Measurements from ENCODE around the gene DIO3.

Gene DIO3

DNA sequence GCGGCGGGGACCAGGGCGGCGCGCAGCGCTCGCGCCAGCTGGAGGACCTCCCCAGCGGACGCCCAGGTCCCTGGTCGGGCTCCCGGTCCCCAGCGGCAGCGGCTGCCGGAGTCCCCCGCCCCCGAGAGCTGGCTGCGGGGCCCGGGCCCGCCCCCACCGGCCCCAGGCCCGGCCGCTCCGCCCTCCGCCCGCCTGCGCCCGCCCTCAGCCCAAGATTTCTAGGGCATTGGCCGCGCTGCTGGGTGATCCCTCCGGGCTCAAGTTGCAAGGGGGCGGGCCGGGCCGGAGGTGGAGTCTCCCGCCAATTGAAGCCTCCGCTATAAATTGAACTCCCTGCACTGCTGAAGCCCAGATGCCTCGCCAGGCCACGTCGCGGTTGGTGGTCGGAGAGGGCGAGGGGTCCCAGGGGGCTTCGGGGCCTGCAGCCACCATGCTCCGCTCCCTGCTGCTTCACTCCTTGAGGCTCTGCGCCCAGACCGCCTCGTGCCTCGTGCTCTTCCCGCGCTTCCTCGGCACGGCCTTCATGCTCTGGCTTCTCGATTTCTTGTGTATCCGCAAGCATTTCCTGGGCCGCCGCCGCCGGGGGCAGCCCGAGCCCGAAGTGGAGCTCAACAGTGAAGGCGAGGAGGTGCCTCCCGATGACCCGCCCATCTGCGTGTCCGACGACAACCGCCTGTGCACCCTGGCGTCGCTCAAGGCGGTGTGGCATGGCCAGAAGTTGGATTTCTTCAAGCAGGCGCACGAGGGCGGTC is at the start of gene DIO3:
Gene DIO3 (plus strand): TSS at position 351 of the 752 bp plus-strand sequence.
- no peak for DNase-seq

DNA sequence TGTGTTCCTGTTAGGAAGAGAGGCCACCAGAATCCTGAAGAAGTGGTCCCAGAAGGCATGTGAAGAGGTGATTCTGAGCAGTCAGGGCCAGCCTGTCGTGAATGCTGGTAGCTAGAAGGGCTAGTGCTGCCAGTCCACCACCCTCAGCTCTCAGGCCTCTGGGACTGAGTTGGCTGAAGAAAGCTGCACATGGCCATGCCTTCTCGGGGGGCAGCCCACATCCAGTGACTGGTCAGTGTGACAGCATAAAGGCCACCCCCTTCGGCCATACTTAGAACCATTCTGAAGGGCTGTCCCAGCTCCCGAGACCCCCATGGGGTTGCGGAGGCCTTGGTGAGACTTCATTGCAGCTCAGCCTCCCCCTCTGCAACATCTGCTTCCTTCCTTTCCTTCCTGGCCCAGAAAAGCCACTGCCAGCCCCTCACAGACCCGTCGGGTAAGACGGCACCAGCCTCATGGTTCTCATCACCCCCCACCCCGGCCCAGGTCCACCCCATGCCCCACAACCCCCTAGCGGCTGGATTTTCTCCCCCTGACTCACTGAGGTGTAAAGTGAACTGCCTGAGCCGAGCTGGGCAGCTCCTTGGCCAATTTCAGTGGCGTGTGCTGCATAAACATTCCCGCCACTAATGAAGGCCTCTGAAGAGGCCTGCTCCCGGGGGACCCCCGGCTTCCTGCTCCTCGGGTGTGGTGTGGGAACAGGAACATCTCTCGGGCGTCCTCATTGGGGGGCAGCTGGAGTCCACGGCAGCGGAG is 49.5 kb upstream of the DIO3 start:
- DNase-seq = no peak

DNA sequence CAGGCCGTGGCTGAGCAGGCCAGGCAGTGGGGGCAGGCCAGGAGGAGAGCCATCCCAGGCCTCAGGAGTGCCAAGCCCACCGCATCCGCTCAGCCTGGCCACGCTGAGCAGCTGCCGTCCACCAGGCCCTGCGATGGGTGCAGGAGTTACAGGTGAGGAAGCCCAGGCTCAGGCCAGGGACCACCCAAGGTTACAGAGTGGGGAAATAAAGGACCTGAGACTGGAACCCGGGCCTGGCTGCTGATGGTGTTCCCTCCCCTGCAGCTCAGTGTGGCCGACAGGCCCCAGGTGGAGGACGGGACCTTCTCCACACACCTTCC is 49.0 kb upstream of the DIO3 start:
- DNase-seq = no peak

DNA sequence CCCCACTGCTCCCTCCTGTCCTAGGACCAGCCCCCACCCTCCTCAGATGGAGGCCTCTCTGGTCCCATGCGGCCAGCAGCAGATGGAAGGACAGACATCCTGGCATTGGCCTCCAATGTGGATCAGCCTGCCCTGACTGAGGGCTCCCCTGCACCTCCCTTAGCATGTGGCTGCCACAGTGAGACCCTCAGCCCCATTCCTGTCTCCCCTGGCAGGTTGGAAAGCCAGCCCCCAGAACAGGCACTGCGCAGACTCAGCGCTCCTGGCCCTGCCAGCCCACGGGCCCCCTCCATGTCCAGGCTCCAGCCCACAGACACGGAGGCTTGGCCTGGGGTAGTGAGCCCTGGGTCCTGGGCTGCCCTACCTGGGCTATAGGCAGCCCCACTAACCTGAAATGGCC is 47.2 kb upstream of the DIO3 start:
- DNase-seq = no peak

DNA sequence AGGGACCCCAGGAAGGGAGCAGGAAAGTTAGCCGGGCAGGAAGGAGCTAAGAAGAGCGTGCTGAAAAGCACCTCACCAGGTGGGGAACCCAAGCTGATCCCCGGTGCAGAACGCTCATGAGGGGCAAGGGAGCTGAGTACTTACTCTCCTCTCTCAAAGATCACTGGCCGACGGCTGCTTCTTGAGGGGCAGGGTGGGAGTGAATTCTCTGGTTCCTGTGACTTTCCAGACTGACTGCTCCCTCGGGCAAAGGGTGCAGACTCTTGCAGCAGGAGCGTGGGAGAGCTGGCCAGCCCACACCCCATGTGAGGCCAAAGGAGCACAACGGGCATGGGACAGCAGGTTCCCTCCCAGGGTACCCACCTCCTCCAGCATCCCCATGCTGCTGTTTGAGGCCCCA is 44.9 kb upstream of the DIO3 start:
- no peak for DNase-seq

DNA sequence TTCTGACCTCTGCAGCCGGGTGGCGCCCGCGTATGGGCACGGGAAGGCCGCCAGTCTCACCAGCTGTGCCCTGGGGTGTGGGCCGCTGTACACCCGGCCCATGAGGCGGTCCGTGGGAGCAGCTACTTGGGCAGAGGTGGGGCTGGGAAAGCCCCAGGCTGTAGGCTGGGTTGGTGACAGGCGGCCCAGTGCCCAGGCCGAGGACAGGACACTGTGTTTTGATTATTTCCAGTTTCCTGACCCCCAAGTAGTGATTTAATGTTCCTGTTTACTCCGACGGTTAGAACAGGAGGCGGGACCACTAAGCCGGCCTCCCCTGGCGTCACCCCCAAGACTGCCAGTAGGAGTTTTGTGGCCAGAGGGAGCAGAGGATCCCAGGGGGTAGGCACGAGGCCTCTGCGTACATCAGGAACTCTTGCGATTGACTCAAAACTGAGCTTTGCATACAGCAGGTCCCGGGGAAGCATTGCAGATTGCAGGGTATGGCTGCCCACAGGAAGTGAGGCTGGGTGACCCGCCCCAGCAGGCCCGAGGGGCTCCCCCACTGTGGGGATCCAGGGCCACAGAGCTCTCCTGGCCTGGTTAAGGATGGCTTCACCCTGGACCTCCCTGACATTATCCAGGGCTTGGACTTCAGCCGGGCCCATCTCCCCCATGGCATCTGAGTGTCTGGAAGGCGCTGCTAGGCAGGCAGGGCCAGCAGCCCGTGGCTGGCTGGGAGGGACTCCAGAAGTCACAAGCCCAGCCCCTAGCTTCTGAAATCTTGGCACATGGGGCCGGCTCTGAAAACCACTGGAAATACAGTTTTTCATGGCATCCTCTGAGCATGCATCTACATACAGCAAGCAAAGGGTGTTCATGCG is 42.5 kb upstream of the DIO3 start:
- DNase-seq = no peak

DNA sequence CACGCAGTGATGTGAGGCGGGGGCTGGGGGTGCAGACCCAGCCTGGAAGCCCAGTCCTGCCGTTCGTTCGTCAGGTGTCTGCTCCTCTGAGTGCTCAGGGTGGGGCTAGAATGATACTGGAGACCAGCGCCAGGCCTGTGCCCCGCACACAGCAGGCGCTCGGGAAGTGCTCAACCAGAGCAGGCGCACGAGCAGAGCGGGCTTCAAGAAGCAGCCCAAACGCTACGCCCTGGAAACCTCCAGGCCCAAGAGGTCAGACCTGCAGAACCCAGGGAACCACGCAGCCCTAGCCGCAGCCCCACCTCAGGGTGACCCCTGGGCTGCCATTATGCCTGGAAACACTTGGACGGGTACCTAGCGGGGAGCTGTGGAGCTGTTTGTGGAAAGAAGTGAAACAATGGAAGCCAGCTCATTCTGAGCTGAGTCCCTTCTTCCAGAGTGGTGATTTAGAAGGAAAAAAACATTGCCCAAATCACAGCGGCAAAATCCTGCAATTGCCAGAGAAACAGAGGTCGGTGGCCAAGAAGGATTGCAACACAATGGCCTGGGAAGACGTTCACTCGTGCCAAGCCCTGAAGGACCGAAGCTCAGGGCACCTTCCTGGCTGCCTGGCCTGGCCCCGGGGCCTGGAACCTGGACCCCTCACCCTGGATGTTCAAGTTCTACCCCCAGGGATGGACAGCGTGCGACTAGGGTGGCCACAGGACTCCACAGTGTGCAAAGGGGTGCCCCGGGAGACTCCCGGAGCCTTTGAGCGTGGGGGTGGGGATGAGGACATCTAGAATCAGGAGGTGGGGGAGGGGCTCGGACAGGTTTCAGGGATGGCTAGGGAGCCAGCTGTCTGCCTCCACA is 40.4 kb upstream of the DIO3 start:
- DNase-seq = no peak

DNA sequence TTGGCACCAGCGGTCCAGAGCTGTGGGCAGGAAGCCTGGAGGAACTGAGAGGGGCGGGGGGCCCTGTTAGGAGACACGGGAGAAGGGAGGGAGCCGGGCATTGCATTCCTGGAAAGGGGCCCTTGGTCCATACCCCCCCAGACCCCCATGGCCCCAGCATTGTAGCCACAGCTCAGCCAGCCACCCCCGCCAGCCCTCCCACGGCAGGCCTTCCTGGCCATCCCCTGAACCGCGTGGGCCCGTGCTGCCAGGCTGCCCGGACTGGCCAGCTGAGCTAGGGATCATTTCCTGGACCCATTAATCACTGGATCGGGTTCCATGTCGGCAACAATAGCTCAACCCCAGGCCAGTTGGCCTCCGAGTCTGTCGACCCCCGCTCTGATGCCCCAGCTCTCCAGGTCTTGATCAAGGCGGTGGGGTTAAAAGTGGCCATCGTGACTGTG is 39.8 kb upstream of the DIO3 start:
- no peak for DNase-seq

DNA sequence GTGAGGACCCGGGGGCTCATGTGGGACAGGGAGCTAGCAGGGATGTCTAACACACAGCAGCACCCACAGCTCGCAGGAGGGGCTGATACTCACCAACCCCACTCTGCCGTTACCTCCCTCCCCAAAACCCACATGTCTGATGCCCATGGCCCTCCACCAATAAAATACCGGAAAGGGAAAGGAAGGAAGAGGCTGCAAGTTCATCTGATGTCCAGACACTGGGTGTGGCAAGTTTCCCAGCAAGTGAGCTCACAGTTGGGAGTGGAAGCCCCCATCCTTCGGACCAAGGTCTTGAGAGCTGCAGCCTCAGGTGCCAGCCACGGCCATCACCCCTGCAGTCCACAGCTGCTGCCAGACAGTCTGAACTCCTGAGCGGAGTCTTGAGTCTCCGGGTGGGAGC is 39.3 kb upstream of the DIO3 start:
- DNase-seq = no peak

DNA sequence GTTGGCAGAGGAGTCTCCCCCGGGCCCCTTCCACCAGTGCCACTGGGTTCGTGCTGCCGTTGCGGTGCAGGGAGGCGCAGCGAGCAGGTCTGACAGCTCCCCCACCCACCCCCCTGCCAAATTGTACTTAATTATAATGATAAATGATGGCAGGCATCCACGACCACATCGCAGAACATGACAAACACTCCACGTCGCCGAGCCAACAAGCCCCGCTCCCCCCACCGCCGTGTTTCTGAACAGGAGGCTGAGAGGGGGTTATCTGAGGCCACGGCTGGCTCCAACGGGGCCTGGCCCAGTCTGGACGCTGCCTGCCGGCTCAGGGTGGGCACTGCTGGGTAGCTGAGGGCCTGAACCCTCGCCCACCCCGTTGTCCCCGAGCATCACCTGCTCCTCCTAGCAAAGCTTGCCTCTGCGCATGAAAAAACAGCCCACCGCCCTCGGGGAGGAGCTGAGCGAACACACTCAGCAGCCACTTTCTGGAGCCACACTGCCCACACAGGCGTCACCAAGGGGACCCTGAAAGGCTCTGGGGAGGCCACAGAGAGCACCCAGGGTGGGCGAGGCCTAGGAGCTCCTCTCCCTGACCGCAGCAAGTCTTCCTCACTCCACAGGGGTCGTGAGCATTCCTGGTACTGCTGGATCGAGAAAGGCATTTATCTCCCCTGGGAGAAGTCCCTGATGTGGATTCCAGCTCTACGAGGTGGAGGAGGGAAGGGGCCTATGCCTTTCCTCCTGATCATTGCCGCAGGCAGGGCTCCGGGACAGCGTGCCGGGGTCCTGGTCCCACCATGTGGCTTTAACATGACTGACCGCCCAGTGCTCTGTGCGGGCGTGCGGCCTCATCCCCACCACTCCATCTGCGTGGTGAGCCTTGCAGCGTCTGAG is 35.4 kb upstream of the DIO3 start:
- DNase-seq = no peak

DNA sequence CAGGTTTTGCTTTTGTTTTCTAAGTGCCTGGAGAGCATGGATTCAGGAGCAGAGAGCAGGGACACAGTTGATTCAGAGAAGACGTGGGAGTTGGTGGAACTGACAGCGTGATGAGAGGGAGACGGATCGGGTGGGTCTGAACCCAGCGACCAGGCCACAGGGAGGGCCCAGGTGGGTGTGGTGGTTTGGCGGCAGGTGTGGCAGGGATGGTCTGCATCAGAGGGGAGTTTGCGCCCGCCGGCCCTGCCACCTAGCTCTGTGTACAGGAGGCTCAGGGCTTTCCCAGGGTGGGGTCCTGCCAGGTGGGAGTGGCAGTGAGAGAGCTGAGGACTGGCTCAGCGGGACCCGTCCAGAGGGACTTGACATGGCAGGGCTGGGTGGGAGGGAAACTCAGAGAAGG is 33.3 kb upstream of the DIO3 start:
- no peak for DNase-seq

DNA sequence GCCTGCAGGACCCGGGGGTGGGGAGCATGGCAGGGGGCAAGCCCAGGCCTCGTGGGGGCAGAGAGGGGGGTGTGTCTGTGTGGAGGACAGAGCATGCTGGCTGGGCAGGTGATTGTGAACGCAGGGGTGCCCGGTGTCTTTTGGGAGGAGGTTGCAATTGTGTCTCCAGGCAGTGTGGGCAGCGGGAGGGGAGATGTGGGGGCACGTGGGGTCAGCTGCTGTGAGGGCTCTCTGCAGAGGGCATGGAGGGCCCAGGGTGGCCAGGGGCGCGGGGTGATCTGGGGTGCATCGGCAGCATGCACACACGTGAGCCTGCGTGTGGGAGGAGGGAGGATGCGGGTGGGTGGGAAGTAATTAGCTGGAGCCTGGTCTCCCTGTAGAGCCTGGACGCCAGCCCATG is 32.2 kb upstream of the DIO3 start:
- DNase-seq = no peak

DNA sequence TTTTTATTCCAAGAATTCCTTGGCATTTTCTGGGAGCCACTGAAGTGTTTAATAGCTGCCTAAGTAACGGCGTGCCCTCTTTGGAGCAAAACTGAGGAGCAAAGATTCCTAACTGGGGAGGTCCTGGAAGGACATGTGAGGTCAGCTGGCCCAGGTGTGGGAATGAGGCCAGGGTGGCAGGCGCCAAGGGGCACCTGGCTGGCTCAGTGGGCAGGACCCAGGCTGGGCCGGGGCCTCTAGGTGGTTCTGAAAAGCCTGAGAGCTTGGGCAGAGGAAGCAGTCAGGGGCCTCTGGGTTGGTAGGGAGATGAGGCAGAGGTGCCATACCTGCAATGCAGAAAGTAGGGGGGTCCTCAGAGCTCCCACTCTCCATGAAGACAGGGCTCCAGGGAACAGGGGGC is 27.1 kb upstream of the DIO3 start:
- DNase-seq = no peak

DNA sequence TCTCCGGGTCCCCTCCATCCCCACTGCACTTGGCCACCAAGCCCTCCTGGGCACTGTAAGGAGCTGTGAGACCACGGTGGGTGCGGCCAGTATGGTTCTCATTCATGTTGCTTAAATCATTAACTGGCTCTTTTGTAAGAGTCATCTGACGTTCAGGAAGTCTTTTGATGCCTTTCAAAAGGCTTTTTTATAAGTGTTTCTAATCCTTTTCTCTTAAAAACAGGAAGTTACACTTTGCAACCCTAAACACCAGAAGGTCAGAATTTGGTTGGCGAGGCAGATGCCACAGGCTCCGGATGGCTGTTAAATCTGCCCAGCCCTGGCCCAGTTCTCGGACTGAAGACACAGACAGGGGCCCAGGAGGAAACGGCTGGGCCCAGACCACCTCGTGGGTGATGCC is 26.1 kb upstream of the DIO3 start:
- DNase-seq = no peak

DNA sequence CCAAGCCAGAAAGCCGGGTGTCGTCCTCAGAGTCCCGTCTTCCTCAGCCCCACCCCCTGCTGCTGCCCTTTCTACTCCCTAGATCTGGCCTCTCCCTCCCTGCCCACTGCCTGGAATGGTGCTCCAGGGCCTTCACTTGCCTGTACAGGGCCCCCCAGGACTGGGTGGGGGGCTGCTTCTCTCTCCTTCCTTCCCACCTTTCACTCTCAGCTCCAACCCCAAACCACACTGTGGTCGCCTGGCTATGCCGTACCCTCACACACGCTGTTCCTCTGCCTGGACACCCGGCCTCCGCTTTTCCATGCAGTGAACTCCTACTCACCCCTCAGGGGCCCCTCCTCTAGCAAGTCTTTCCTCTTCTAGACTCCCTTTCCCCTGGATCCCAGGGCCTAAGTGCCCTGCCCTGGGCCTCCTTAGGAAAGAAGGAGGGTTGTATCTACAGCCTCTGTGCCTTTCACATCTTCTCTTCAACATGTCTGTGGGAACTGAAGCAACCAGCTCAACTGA is 25.5 kb upstream of the DIO3 start:
- DNase-seq = no peak

DNA sequence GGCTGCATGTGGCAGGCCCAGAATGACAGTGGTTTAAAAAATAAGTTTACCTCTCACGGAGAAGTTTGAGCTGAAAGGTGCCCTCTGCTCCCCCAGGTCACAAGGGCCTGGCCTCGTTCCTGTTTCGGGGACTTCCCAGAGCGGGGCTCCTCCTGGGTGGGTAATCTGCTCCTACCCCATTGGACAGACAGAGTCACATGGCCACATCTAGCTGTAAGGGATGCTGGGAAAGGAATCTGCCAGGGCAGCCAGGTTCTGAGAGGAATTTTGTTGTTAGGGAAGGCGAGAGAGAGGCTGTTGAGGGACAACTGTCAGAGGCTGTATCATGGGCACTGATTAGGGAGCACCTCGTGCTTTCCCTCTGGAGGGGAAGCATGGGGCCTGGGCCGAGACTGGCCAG is 24.0 kb upstream of the DIO3 start:
- DNase-seq = no peak

DNA sequence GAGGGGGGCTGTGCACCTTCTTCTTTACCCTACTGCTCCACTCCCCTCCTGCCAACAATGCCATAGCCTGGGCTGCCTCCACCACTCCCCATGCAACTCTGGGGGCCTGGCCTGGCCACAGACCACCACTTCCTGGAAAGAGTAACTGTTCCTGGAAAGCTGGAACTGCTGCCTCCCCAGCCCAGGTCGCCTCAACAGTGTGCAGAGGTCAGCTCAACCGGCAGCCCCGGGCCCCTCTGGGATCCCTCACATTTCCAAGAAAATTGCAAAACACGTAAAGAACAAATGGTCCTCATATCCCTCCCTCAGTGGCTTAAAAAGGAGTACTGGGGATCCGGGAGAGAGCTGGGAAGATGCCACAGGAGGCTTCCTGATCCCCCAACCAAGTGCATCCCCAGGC is 22.4 kb upstream of the DIO3 start:
- DNase-seq = no peak

DNA sequence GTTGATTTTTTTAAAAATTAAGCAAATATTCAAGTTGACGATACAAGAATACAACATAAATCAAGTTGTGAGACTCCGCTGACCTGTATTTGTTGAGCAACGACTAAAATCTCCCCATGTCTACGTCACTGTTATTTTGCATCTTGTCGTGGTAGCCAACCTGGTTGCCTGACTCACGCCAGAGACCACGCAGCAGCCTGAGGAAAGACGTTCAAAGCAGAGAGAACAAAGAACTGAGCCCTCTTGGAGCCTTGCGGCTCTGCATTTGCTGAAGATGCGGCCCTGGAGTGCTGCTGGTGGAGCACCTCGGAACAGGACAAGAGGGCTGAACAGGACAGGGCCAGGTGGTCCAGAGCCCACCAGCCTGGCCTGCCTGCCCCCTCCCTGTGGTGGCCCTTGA is 21.4 kb upstream of the DIO3 start:
- DNase-seq = no peak

DNA sequence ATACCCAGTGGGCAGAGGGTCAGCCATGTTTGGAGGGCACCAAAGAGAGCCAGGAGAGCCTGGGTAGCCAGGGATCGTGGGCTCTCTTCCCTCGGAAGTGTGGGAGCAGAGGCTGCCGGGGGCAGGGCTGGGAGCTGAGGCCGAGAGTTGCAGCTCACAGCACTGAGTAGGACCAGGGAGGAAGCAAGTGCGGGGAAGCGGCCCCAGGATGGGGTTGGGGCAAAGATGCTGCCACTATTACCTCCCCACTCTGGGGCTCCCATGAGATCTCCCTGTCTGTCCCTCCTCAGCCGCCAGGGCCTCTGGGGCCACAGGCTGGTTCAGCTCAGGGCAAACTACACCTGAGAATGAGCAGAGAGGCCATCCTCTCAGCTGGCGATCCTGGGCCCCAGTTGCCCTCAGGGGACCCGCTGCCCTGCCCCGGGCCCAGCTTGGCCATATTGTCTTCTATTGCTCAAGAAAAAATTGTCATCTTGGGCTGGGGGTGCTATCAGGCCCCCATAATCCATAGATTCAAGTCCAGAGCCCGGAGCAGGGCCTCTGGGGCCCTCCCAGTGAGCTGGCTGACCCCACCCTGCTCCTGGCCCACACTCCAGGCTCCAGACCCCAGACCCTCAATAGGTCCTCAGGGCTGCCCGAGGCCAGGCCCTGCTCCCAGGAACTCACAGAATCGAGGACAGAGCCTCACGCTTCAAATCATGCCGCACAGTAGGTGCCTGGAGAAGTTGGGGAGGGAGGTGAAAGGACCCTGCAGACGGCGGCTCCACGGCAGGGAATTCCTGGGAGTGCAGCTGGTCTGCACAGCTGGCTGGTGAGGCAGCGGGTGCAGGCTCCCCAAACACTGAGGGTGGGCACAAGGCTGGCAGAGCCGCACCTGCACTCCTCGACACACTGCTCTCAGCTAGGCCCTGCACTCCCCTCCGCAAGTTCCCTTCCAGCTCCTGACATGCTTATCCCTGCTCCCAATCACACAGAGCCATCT is 20.5 kb upstream of the DIO3 start:
- DNase-seq = no peak

DNA sequence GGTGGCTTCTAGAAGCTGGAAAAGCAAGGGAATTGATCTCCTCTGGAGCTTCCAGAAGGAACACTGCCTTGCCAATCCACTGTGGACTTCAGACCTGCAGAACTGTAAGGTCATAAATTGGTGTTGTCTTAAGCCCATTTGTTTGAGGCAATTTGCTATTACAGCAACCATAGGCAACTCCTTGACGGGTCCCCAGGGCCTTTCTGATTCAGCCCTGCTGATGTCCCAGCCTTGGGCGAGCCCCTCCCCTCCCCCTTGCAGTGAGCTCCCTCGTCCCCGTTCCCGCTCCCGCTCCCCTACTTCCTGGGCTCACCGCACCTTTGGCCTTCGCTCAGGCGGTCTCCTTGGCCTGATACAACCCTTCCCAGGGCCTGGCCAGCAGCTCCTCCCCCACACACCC is 18.9 kb upstream of the DIO3 start:
- no peak for DNase-seq
